Upper lobe of left lung (tissue), 6 donors: ENCODE measurements around the gene UBTF. TPM values are rescaled to one million over a fixed set of nuclear protein-coding genes. Genes with fewer than 3 reads are reported as not detected.

Experiments used
- ATAC-seq, 2 donors: fragments of 200-7000 bp; cut with Tn5 transposase; one replicate each; pipeline ENCODE4 v1.9.1; 2022; ENCODE audit warnings: mild to moderate bottlenecking in 2 of 2, moderate library complexity in 2 of 2; ENCODE audit not compliant: low FRiP score in 2 of 2
- DNase-seq, 2 donors: peaks; one replicate each; pipeline ENCODE4 v3.0.0-alpha.2; 2019 to 2020
- H3K27ac ChIP-seq, 4 donors: fragments of 200-600 bp; sonication (generic); one replicate each; pipeline ENCODE4 v1.5.1; 2016 to 2019
- H3K27me3 ChIP-seq, 4 donors: fragments of 200-600 bp; sonication (generic); one replicate each; pipeline ENCODE4 v1.5.1; 2017 to 2019
- H3K36me3 ChIP-seq, 4 donors: fragments of 200-600 bp; sonication (generic); one replicate each; pipeline ENCODE4 v1.5.1; 2016 to 2019
- H3K4me1 ChIP-seq, 4 donors: fragments of 200-600 bp; sonication (generic); one replicate each; pipeline ENCODE4 v1.5.1; 2018 to 2019
- H3K4me3 ChIP-seq, 4 donors: fragments of 200-600 bp; sonication (generic); one replicate each; pipeline ENCODE4 v1.5.1; 2017 to 2019; ENCODE audit warnings: mild to moderate bottlenecking in 2 of 4, moderate library complexity in 1 of 4
- H3K9me3 ChIP-seq, 4 donors: fragments of 200-600 bp; sonication (generic); one replicate each; pipeline ENCODE4 v1.5.1; 2018 to 2019
- EP300 ChIP-seq, 4 donors: sonication (generic); formaldehyde crosslinking; IDR thresholded peaks; one replicate each; pipeline ENCODE4 v1.5.1; 2017; ENCODE audit warnings: antibody characterized with exemption in 4 of 4, control low read depth in 2 of 4
- POLR2A ChIP-seq, 4 donors: fragments of 450-650 bp; IDR thresholded peaks; one replicate each; pipeline ENCODE4 v1.5.1; 2016 to 2017; ENCODE audit warnings: antibody characterized with exemption in 4 of 4, mild to moderate bottlenecking in 2 of 4
- POLR2AphosphoS5 ChIP-seq, 2 donors: sonication (generic); formaldehyde crosslinking; IDR thresholded peaks; one replicate each; pipeline ENCODE4 v1.5.1; 2017; ENCODE audit warnings: antibody characterized with exemption in 2 of 2
- WGBS, 2 donors: methylation state at CpG; one replicate each; pipeline ENCODE4 v1.1.5; 2017 to 2018; 5-methylcytosine and 5-hydroxymethylcytosine counted together
- total RNA-seq, 6 donors: library from RNA; depleted of rRNA in 4 of 6; stranded (reverse); fragments of >200 nt in 4 of 6; gene quantifications; one replicate each; pipeline versions ENCODE4 v1.1.0 to v1.2.1, GENCODE V29; 2016 to 2021
- TF ChIP-seq, protein P1 (sequence below), 6 experiments: fragments of 450-650 bp in 4 of 6; fragments of 200-600 bp in 2 of 6; sonication (generic) in 2 of 6; IDR thresholded peaks; one replicate each; pipeline ENCODE4 v1.5.1; 2016 to 2019; ENCODE audit warnings: antibody characterized with exemption in 6 of 6
- donor health status: DM: no; HTN: no; CAD: no; lungs with moderate emphysema.
- donor health status: DM: no; HTN: yes; CAD: no; lungs with severe emphysema.

UBTF gene
- total RNA-seq, 6 donors from 2014 or later = 41.2 to 94.3 (median 67.6) TPM

GRCh38 chr17:44217738-44218343, 1.6 kb downstream of the UBTF start:
- Histone ChIP-seq H3K4me1 (peaks cover 18 to 34% (median 26%) of the 10 kb centered on the region in 4 donors), H3K27me3 (no peaks in the 10 kb centered on the region), H3K4me3 (peak overlapping the region; percentile 50 to 96 (median 85)), H3K36me3 (peaks cover 21 to 43% (median 35%) of the 10 kb centered on the region in 4 donors), H3K27ac (peak overlapping the region; percentile 94 to 99 (median 98)), H3K9me3 (no peaks in the 10 kb centered on the region)
- ATAC-seq (no peak), DNase-seq (no peak)
- TF ChIP-seq POLR2AphosphoS5 (IDR thresholded peaks at IDR 0.05) (no peak), POLR2A (IDR thresholded peaks at IDR 0.05) (no peak), EP300 (IDR thresholded peaks at IDR 0.05) (no peak)
- TF ChIP-seq, protein P1, sequence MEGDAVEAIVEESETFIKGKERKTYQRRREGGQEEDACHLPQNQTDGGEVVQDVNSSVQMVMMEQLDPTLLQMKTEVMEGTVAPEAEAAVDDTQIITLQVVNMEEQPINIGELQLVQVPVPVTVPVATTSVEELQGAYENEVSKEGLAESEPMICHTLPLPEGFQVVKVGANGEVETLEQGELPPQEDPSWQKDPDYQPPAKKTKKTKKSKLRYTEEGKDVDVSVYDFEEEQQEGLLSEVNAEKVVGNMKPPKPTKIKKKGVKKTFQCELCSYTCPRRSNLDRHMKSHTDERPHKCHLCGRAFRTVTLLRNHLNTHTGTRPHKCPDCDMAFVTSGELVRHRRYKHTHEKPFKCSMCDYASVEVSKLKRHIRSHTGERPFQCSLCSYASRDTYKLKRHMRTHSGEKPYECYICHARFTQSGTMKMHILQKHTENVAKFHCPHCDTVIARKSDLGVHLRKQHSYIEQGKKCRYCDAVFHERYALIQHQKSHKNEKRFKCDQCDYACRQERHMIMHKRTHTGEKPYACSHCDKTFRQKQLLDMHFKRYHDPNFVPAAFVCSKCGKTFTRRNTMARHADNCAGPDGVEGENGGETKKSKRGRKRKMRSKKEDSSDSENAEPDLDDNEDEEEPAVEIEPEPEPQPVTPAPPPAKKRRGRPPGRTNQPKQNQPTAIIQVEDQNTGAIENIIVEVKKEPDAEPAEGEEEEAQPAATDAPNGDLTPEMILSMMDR (IDR thresholded peaks at IDR 0.05) = no peak
- WGBS, 2 donors = 0 to 6% methylated on average over 4 to 10 of the region's 10 CpGs

DNA sequence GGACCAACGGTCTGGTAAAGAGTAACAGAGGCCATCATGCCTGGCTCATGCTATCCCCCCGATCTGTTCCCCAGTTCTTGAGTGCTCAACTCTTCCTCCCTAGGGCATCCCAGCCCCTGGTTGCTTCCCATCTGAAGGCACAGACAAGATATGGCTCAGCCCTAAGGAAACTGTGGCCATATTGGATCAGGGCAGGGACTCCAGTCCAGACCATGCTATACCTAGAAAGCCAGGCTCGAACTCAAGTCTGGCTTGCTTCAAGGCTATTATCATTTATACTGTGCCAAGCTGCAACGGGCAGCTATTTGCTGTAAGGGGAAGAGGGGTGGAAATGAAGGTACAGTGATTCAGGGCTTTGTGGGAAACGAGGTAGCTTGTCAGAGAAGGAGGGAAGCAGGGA, 2.8 kb downstream of the UBTF start:
- no peaks in the 10 kb centered on the region for H3K27me3 ChIP-seq
- no peaks in the 10 kb centered on the region for H3K9me3 ChIP-seq
- H3K4me1 ChIP-seq = peaks cover 11 to 26% (median 18%) of the 10 kb centered on the region in 4 donors
- peaks cover 21 to 49% (median 37%) of the 10 kb centered on the region in 4 donors for H3K36me3 ChIP-seq
- H3K4me3 ChIP-seq = no peak overlapping the region
- no peak for DNase-seq
- 77 to 85% methylated on average over 5 of the region's 5 CpGs for WGBS, 2 donors
- H3K27ac ChIP-seq = peak overlapping the region in 2 of 4 donors; percentile 98 to 99
- TF ChIP-seq POLR2A (IDR thresholded peaks at IDR 0.05) (no peak), POLR2AphosphoS5 (IDR thresholded peaks at IDR 0.05) (no peak), EP300 (IDR thresholded peaks at IDR 0.05) (no peak)
- TF ChIP-seq, protein P1 (IDR thresholded peaks at IDR 0.05) = no peak
- no peak for ATAC-seq

DNA sequence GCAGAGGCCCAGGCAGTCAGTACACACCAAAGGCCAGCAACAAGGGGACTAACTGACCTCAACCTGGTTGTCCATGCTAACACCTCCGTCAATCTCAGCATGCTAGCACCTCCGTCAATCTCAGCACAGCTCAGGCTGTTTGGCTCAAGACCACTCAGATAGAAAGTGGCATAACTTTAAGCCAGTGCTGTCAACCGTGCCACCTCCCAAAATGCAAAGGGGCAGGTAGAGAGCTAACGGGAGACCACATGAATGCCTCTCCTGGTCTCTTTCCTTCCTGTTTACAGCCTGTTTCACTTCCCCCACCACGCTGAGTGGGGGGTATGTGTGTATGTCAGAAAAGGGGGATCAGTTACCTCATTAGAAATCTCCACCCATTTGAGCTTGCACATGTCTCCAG, 3.3 kb downstream of the UBTF start:
- no peak overlapping the region for H3K4me3 ChIP-seq
- peaks cover 24 to 54% (median 42%) of the 10 kb centered on the region in 4 donors for H3K36me3 ChIP-seq
- WGBS, 2 donors = 68 to 83% methylated on average over 2 to 5 of the region's 5 CpGs
- DNase-seq (no peak), ATAC-seq (no peak)
- TF ChIP-seq, protein P1 (IDR thresholded peaks at IDR 0.05) = no peak
- TF ChIP-seq POLR2AphosphoS5 (IDR thresholded peaks at IDR 0.05) (no peak), POLR2A (IDR thresholded peaks at IDR 0.05) (no peak), EP300 (IDR thresholded peaks at IDR 0.05) (no peak)
- no peaks in the 10 kb centered on the region for H3K9me3 ChIP-seq
- no peaks in the 10 kb centered on the region for H3K27me3 ChIP-seq
- peaks cover 11 to 26% (median 18%) of the 10 kb centered on the region in 4 donors for H3K4me1 ChIP-seq
- peak overlapping the region in 1 of 4 donors; percentile 99 for H3K27ac ChIP-seq

GRCh38 chr17:44214896-44215295, 4.6 kb downstream of the UBTF start:
- Histone ChIP-seq H3K4me1 (peaks cover 23 to 39% (median 30%) of the 10 kb centered on the region in 4 donors), H3K9me3 (no peaks in the 10 kb centered on the region), H3K27ac (no peak overlapping the region), H3K27me3 (no peaks in the 10 kb centered on the region), H3K36me3 (peaks cover 24 to 62% (median 47%) of the 10 kb centered on the region in 4 donors), H3K4me3 (no peak overlapping the region)
- 91 to 94% methylated on average over 5 to 6 of the region's 6 CpGs for WGBS, 2 donors
- no peak for DNase-seq
- TF ChIP-seq POLR2AphosphoS5 (IDR thresholded peaks at IDR 0.05) = no peak
- TF ChIP-seq, protein P1 (IDR thresholded peaks at IDR 0.05) = no peak
- ATAC-seq = no peak

- WGBS, 2 donors = 100% methylated on average over 1 of the region's 1 CpG; no CpG with 5 or more reads in 1 of the 2 donors
These were observed 5.3 kb downstream of the UBTF start for GRCh38 chr17:44214230-44214494.

More at GRCh38 chr17:44214230-44214494, 5.3 kb downstream of the UBTF start:
- ATAC-seq = no peak
- H3K36me3 ChIP-seq = peaks cover 24 to 70% (median 54%) of the 10 kb centered on the region in 4 donors
- H3K27ac ChIP-seq = no peak overlapping the region
- H3K4me3 ChIP-seq = no peak overlapping the region
- TF ChIP-seq EP300 (IDR thresholded peaks at IDR 0.05) = no peak
- no peak for TF ChIP-seq POLR2A (IDR thresholded peaks at IDR 0.05)
- TF ChIP-seq, protein P1 (IDR thresholded peaks at IDR 0.05) = no peak
- TF ChIP-seq POLR2AphosphoS5 (IDR thresholded peaks at IDR 0.05) = no peak
- no peaks in the 10 kb centered on the region for H3K9me3 ChIP-seq
- H3K4me1 ChIP-seq = peaks cover 24 to 46% (median 31%) of the 10 kb centered on the region in 4 donors
- no peaks in the 10 kb centered on the region for H3K27me3 ChIP-seq
- no peak for DNase-seq
